Panc1 (cell line): ENCODE data around the gene ARMC12. TPM values are rescaled to one million over a fixed set of nuclear protein-coding genes. Genes with fewer than 3 reads are reported as not detected.

ENCODE experiments used
- ATAC-seq: fragments of 200-7000 bp; cut with Tn5 transposase; 2 replicates; pipeline ENCODE4 v1.9.1; 2020; ENCODE audit warnings: mild to moderate bottlenecking, moderate library complexity
- BruUV-seq: library from RNA; stranded (reverse); fragments of 400-500 nt; replicated peaks from 2 replicates; lab custom pipeline; 2021; lab: Mats Ljungman, UMichigan
- CTCF ChIA-PET: fragments of 300-600 bp; sonication (Branson Sonifier 250); formaldehyde crosslinking; loops from one replicate; lab custom pipeline; 2022; ENCODE audit warnings: antibody characterized with exemption; lab: Charles Lee
- POLR2A ChIA-PET: fragments of 300-600 bp; sonication (Branson Sonifier 250); formaldehyde crosslinking; loops from one replicate; lab custom pipeline; 2022; ENCODE audit warnings: antibody characterized with exemption; lab: Charles Lee
- DNase-seq: peaks from one replicate; pipeline ENCODE4 v3.0.0-alpha.2; 2010; ENCODE audit warnings: low read depth, low spot score
- H3K27ac ChIP-seq: 2 replicates; pipeline ENCODE4 v1.5.1; 2011; ENCODE audit warnings: mild to moderate bottlenecking, low read length, inconsistent platforms
- H3K27me3 ChIP-seq: fragments of 200-500 bp; sonication (Bioruptor generic); 2 replicates; pipeline ENCODE4 v1.6.0; 2014; ENCODE audit warnings: low read length, inconsistent platforms; ENCODE audit not compliant: control insufficient read depth, insufficient read depth
- H3K36me3 ChIP-seq: fragments of 200-500 bp; sonication (Bioruptor generic); 2 replicates; pipeline ENCODE4 v1.5.1; 2014; ENCODE audit warnings: inconsistent platforms, mild to moderate bottlenecking, low read length, moderate library complexity; ENCODE audit not compliant: control insufficient read depth, insufficient read depth
- H3K4me1 ChIP-seq: 2 replicates; pipeline ENCODE4 v1.5.1; 2011; ENCODE audit warnings: inconsistent platforms, mild to moderate bottlenecking, low read length, moderate library complexity; ENCODE audit not compliant: control insufficient read depth, insufficient read depth
- H3K4me3 ChIP-seq, 2 experiments: 2 replicates each; pipeline ENCODE4 v1.5.1; 2011 to 2012; ENCODE audit warnings: low read depth in 2 of 2, low read length in 2 of 2, mild to moderate bottlenecking in 2 of 2, inconsistent platforms in 1 of 2, moderate library complexity in 1 of 2
- H3K9me3 ChIP-seq: fragments of 200-500 bp; sonication (Bioruptor generic); 2 replicates; pipeline ENCODE4 v1.5.1; 2014; ENCODE audit warnings: low read depth, mild to moderate bottlenecking, inconsistent platforms, low read length, moderate library complexity; ENCODE audit not compliant: control insufficient read depth, insufficient read depth
- POLR2AphosphoS5 ChIP-seq: IDR thresholded peaks from 2 replicates; pipeline ENCODE4 v1.6.1; 2012; ENCODE audit warnings: mild to moderate bottlenecking, low read depth, low read length, moderate library complexity
- SIN3A ChIP-seq: IDR thresholded peaks from 2 replicates; pipeline ENCODE4 v1.6.1; 2012; ENCODE audit warnings: low read depth, mild to moderate bottlenecking, low read length, moderate library complexity, borderline replicate concordance; ENCODE audit not compliant: insufficient read depth
- TCF7L2 ChIP-seq: IDR thresholded peaks from 2 replicates; pipeline ENCODE4 v1.6.1; 2011; ENCODE audit warnings: mild to moderate bottlenecking, low read depth, low read length, inconsistent platforms
- in situ Hi-C: cut with HindIII; loops from 2 replicates; pipeline ENCODE4 v1.10.0; 2016; ENCODE audit warnings: low sequenced_read_pairs, low pct_unique_long_range_greater_than_20kb
- intact Hi-C: fragments of 100-400 bp; cut with micrococcal nuclease; formaldehyde crosslinking; loops from one replicate; pipeline ENCODE4 v1.10.0; 2022; ENCODE audit not compliant: unreplicated experiment
- total RNA-seq: library from RNA; stranded (reverse); gene quantifications from one replicate; pipeline ENCODE4 v1.2.1, GENCODE V29; 2021; ENCODE audit not compliant: unreplicated experiment
- TF ChIP-seq, protein P1 (sequence below): fragments of 450-650 bp; IDR thresholded peaks from 2 replicates; pipeline ENCODE4 v1.5.1; 2017; ENCODE audit warnings: mild to moderate bottlenecking
- TF ChIP-seq, protein P2 (sequence below), 2 experiments: IDR thresholded peaks; 2 replicates each; pipeline ENCODE4 v1.6.1; 2011 to 2012; ENCODE audit warnings: low read depth in 2 of 2, control low read depth in 1 of 2, low read length in 1 of 2, mild to moderate bottlenecking in 1 of 2, moderate library complexity in 1 of 2; ENCODE audit not compliant: insufficient read depth in 1 of 2

Gene ARMC12
- total RNA-seq, 1 experiment from 2014 or later: 1.4 TPM

DNA sequence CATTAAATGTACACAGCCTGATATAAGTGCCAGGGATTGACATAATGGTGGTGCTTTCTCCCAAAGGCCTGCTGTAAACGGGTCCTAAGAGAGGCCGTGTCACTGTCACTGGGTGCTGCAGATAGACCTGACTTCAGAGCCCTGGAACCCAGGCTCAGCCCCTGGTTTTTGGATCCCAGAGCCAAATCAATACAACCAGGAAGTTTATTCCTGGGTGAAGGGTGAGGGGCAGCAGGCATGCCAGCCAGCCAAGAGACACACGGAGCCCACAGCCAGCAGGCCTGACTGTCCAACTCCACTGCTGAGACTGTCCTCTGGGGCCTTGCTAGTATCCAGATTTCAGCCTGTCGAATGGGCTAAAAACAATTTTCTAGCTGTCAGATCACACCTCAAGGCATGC, 12.8 kb upstream of the ARMC12 start:
- ATAC-seq (no peak), DNase-seq (no peak)
- Histone ChIP-seq H3K27ac (no peak overlapping the region), H3K36me3 (no peaks in the 10 kb centered on the region), H3K27me3 (no peaks in the 10 kb centered on the region), H3K9me3 (no peaks in the 10 kb centered on the region), H3K4me3 (no peak overlapping the region), H3K4me1 (peaks cover 29% of the 10 kb centered on the region)
- no TSS peak for BruUV-seq
- intact Hi-C loops (no loop called here), in situ Hi-C loops (no loop called here)
- TF ChIP-seq, protein P1, sequence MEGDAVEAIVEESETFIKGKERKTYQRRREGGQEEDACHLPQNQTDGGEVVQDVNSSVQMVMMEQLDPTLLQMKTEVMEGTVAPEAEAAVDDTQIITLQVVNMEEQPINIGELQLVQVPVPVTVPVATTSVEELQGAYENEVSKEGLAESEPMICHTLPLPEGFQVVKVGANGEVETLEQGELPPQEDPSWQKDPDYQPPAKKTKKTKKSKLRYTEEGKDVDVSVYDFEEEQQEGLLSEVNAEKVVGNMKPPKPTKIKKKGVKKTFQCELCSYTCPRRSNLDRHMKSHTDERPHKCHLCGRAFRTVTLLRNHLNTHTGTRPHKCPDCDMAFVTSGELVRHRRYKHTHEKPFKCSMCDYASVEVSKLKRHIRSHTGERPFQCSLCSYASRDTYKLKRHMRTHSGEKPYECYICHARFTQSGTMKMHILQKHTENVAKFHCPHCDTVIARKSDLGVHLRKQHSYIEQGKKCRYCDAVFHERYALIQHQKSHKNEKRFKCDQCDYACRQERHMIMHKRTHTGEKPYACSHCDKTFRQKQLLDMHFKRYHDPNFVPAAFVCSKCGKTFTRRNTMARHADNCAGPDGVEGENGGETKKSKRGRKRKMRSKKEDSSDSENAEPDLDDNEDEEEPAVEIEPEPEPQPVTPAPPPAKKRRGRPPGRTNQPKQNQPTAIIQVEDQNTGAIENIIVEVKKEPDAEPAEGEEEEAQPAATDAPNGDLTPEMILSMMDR: no peak
- TF ChIP-seq, protein P2, sequence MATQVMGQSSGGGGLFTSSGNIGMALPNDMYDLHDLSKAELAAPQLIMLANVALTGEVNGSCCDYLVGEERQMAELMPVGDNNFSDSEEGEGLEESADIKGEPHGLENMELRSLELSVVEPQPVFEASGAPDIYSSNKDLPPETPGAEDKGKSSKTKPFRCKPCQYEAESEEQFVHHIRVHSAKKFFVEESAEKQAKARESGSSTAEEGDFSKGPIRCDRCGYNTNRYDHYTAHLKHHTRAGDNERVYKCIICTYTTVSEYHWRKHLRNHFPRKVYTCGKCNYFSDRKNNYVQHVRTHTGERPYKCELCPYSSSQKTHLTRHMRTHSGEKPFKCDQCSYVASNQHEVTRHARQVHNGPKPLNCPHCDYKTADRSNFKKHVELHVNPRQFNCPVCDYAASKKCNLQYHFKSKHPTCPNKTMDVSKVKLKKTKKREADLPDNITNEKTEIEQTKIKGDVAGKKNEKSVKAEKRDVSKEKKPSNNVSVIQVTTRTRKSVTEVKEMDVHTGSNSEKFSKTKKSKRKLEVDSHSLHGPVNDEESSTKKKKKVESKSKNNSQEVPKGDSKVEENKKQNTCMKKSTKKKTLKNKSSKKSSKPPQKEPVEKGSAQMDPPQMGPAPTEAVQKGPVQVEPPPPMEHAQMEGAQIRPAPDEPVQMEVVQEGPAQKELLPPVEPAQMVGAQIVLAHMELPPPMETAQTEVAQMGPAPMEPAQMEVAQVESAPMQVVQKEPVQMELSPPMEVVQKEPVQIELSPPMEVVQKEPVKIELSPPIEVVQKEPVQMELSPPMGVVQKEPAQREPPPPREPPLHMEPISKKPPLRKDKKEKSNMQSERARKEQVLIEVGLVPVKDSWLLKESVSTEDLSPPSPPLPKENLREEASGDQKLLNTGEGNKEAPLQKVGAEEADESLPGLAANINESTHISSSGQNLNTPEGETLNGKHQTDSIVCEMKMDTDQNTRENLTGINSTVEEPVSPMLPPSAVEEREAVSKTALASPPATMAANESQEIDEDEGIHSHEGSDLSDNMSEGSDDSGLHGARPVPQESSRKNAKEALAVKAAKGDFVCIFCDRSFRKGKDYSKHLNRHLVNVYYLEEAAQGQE (IDR thresholded peaks at IDR 0.05; ENCODE audit: insufficient read depth in 1 of 2, low read depth in 2 of 2, low read length in 1 of 2): no peak
- no peak for TF ChIP-seq POLR2AphosphoS5
- TF ChIP-seq SIN3A: no peak
- TF ChIP-seq TCF7L2: no peak
- CTCF ChIA-PET: no interaction called here
- POLR2A ChIA-PET: no interaction called here

DNA sequence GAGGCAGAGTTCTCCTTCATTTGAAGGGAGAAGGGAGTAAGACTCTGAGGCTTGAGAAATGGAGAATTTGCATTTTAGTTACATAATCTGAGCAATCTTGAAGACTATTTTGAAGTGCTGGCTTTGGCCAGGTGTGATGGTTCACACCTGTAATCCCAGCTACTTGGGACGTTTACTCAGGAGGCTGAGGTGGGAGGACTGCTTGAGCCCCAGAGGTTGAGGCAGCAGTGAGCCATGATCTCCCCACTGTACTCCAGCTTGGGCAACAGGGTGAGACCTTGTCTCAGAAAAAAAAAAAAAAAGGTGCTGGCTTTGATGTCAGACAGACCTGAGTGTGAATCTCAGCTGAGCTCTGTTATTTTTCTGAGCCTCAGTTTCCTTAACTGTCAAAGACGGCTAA, 12.4 kb upstream of the ARMC12 start:
- ATAC-seq (no peak), DNase-seq (no peak)
- H3K4me1 ChIP-seq: peaks cover 33% of the 10 kb centered on the region
- ChIA-PET POLR2A (interaction anchor here (0.6 kb wide), 1 partner anchor 10 kb away, joined by 3 read pairs; no protein-coding TSS in a partner anchor), CTCF (no interaction called here)
- intact Hi-C loops: no loop called here
- no peak overlapping the region for H3K27ac ChIP-seq
- H3K4me3 ChIP-seq: no peak overlapping the region
- BruUV-seq: no TSS peak
- no peaks in the 10 kb centered on the region for H3K27me3 ChIP-seq
- no peaks in the 10 kb centered on the region for H3K36me3 ChIP-seq
- in situ Hi-C loops: no loop called here
- H3K9me3 ChIP-seq: no peaks in the 10 kb centered on the region
- TF ChIP-seq TCF7L2 (no peak), POLR2AphosphoS5 (no peak), SIN3A (no peak)
- TF ChIP-seq, protein P1: no peak
- TF ChIP-seq, protein P2 (IDR thresholded peaks at IDR 0.05; ENCODE audit: insufficient read depth in 1 of 2, low read depth in 2 of 2, low read length in 1 of 2): no peak
